Glomerular visceral epithelial cell (primary cell): ENCODE measurements around the gene TUBG2.
"Not testable (repeated sequence)": the region's sequence is repeated elsewhere in the genome, so short reads cannot be mapped to it uniquely, and the experiment has no call there.

Source experiments
- DNase-seq: peaks from one replicate; pipeline ENCODE4 v3.0.0-alpha.2; 2016; ENCODE audit errors: extremely low spot score

The TUBG2 gene

GRCh38 chr17:42653179-42654124 is 5.6 kb upstream of the TUBG2 start:
- DNase-seq, result no peak

GRCh38 chr17:42655528-42655927 is 3.6 kb upstream of the TUBG2 start:
- peak; percentile 51 for DNase-seq

GRCh38 chr17:42657824-42658588 is 1.1 kb upstream of the TUBG2 start:
- no peak for DNase-seq

DNA sequence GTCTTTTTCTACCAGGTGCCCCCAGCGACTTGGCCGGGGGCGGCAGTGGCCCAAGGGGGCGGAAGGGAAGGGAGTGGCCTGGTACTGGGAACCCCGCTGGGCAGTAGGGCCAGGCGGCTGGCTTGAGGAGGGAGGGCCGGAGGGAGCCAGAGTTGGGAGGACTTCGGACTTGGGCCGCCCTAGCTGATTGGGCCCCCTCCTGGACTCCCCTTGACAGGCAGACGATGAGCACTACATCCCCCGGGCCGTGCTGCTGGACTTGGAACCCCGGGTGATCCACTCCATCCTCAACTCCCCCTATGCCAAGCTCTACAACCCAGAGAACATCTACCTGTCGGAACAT is 819 bp downstream of the TUBG2 start:
- DNase-seq, result not testable (repeated sequence)

DNA sequence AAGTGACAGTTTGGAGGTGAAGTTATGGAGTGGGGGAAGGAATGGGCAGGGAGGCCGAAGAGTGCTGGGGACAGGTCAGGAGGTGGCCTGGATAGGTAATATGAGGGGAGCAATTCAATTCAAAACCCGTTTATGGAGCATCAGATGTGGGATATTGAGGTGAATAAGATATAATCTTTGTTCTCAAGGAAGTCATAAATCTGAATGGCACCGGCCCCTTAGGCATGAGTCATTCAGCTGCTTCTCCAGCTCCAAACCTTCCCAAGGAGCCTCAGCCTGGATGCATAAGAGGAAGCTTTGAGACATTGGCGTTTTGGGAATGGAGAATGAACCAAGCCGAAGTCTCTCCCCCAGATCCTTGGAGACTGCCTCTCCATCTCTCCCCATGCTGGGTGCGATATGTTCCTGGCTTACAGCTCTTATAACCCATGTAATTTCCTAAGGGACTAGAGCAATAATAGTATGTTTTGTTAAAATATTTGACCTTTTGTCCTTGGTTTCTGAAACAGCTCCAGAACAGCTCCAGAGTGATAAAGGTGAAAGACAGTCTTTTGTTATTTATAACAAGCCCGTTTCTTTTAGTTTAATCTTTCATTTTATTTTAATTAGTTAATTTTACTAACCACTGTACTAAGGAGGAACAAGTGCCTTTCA is 1.7 kb downstream of the TUBG2 start:
- DNase-seq, result peak; percentile 58

DNA sequence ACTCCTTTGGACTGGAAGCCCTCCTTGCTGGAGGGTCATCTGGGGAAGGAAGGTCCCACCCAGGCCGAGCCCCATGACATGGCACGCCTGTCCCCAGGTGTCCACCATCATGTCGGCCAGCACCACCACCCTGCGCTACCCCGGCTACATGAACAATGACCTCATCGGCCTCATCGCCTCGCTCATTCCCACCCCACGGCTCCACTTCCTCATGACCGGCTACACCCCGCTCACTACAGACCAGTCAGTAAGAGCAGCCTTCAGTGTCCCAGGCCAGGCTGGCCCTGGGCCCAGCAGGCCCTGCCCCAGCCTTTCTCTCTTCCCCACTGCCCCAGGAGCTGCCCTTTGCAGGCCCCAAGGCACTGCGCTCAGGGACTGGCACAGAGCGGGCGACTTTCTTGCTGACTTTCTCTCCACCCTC is 6.5 kb downstream of the TUBG2 start:
- DNase-seq, result no peak

GRCh38 chr17:42666126-42666525 is 7.0 kb downstream of the TUBG2 start:
- not testable (repeated sequence) for DNase-seq

- DNase-seq, result peak; percentile 91
Measured at GRCh38 chr17:42667088-42667951, 8.2 kb downstream of the TUBG2 start.

- no peak for DNase-seq
Measured at GRCh38 chr17:42669705-42669976, 10.6 kb downstream of the TUBG2 start.

GRCh38 chr17:42669977-42670788 is 11.1 kb downstream of the TUBG2 start:
- DNase-seq, result no peak

DNA sequence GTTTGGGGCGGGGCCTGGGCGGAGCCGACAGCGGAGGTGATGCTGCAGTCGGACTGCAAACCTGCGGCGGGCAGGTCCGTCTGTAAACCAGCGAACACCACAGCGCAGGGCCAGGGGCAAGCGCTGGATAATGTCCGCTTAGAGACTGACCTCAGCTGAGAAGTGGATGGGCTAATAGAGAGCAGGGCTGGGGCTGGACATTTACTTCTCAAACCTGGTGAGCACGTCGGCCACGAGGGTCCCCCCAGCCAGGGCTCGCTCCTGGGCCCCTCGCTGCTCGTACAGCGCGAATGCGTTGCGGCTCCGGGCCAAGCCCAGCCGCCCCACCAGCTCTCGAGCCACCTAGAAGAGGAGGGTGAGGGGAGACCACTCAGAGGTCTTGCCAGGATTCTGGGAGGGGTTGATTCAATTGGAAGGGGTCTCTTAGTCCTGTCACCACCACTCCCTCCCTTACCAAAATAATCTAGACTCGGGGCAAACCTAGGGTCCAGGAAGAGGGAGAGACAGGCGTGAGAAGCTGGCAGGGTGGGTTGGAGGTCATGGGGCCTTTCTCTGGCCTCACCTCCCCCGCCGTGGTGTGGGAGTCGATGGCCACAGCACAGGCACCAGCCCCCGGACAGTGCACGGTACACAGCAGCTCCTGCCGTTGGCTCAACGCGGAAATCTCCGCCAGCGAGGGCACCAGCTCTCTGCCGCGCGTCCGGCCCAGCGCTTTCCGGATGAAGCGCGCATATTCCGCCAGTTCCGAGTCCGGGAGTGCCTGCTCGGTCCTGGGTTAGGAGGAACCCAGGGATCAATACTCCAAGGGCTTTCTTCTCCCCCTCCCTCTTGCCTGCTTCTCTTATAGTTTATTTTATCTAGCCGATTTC is 11.9 kb downstream of the TUBG2 start:
- DNase-seq, result no peak

DNA sequence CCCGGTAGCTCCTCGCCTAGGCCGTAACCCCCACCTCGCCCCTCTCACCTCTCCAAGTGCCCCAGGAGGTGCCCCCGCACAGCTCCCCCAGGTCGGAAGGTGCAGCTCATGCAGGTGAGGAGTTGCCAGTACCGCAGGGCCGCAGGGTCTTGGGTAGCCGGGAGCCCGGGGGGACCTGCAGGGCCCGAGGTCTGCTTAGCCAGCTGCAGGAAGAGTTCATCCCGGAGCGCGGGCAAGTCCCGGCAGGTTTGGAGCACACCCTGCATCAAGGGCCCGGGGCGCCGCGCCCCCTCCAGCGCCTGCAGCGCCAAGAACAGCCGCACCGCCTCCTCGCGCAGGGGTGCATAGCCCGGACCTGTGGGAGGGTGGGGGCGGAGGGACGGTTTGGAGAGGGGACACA is 13.0 kb downstream of the TUBG2 start:
- DNase-seq, result no peak

GRCh38 chr17:42673266-42673884 is 14.3 kb downstream of the TUBG2 start:
- no peak for DNase-seq

DNA sequence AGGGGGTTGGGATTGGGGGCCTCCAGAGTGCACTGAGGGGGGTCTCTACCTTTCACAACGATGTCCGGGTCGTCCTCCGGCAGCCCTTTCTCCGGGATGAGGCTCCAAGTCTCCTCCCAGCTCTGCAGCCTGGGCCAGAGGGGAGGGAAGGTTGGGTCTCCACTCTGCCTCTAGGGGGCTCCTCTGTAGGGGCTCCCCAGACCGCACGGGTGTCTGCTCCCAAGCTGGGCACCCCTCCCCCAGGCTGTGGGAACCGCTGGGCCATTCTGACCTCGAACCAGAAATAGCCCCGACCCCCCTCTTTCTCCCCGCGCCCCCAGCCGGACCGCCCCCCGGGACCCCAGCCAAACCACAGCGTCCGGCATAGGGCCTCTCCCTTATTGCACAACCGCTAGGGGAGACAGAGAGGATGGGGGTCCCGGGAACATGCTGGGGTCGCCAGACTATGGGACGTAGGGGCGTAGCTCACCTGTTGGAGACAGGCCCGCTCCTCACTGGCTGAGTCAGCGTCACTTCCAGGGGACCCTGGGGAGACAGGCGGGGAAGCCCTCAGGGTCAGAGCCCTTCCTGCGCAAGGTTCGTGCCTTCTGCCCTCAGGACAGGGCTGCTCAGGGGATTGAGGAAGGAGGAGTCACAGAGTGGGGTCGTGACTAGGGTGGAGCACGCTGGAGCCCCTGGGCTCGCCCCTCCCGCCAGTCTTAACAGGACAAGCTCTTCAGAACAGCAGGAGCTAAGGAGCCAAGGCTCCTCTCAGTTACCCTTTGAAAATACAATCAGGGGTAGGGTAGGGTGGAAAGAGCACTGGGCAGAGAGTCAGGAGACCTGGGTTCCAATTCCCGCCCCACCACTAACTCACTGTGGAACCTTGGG is 15.0 kb downstream of the TUBG2 start:
- DNase-seq, result peak; percentile 54

GRCh38 chr17:42674755-42675347 is 15.8 kb downstream of the TUBG2 start:
- DNase-seq, result no peak

- DNase-seq, result no peak
Measured at GRCh38 chr17:42675348-42675964, 16.4 kb downstream of the TUBG2 start.

DNA sequence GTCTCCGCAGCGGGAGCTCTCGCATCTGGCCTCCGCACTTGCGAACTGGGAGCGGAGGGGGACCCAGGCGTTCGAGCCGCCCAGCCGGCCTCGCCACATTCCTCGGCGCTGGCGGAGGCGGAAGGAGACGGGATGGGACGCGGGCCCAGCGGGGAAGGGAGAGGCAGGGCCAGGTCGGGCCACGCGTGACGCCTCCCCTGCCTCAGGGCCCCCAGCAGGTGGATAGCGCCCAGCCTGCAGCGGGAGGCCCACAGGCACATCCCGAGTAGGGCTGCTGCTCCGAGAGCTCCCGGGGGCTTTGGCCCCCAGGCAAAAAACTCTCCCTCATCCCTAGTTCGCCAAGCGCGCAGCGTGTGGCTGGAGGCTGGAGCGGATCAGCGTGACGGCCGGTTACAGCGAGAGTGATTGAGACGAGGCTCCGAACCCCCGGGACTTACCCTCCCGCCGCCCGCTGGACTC is 16.9 kb downstream of the TUBG2 start:
- DNase-seq, result peak; percentile 52
